Activated CD8-positive, alpha-beta T cell treated with anti-CD3 and anti-CD28 coated beads for 36 hours (primary cell): ENCODE measurements around the gene LAGE3. TPM values are rescaled to one million over a fixed set of nuclear protein-coding genes. Genes with fewer than 3 reads are reported as not detected.
A peak's percentile ranks its signal among the peaks of the same experiment; 100 is the strongest.

ENCODE experiments used
- ATAC-seq: fragments of 200-7000 bp; cut with Tn5 transposase; one replicate; pipeline ENCODE4 v1.10.0; 2021; ENCODE audit warnings: mild to moderate bottlenecking, moderate library complexity
- CTCF ChIA-PET: fragments of 350-600 bp; sonication (Branson Sonifier 250); formaldehyde crosslinking; loops from one replicate; lab custom pipeline; 2021; ENCODE audit warnings: antibody characterized with exemption; lab: Charles Lee
- POLR2A ChIA-PET: fragments of 350-600 bp; sonication (Branson Sonifier 250); formaldehyde crosslinking; loops from one replicate; lab custom pipeline; 2021; ENCODE audit warnings: antibody characterized with exemption; lab: Charles Lee
- DNase-seq: peaks from one replicate; pipeline ENCODE4 v3.0.0-alpha.2; 2020
- H3K27ac Mint-ChIP-seq: one replicate; pipeline ENCODE4 v1.8.0; 2021; ENCODE audit warnings: mild to moderate bottlenecking, mixed read lengths
- H3K27me3 Mint-ChIP-seq: one replicate; pipeline ENCODE4 v1.8.0; 2021; ENCODE audit warnings: mixed read lengths
- H3K36me3 Mint-ChIP-seq: one replicate; pipeline ENCODE4 v1.8.0; 2021; ENCODE audit warnings: low read depth, mixed read lengths
- H3K4me1 Mint-ChIP-seq: one replicate; pipeline ENCODE4 v1.8.0; 2021; ENCODE audit warnings: low read depth, mixed read lengths
- H3K4me3 Mint-ChIP-seq: one replicate; pipeline ENCODE4 v1.8.0; 2021; ENCODE audit warnings: mild to moderate bottlenecking, moderate library complexity, mixed read lengths
- H3K9me3 Mint-ChIP-seq: one replicate; pipeline ENCODE4 v1.8.0; 2021; ENCODE audit warnings: mixed read lengths
- CTCF ChIP-seq: fragments of 200-600 bp; IDR thresholded peaks from one replicate; pipeline ENCODE4 v1.8.0; 2022; ENCODE audit warnings: antibody characterized with exemption, mild to moderate bottlenecking
- intact Hi-C: fragments of 100-400 bp; cut with micrococcal nuclease; formaldehyde crosslinking; loops from one replicate; pipeline ENCODE4 v1.10.0; 2022
- total RNA-seq, 2 experiments: library from RNA; stranded (reverse); gene quantifications; one replicate each; pipeline ENCODE4 v1.2.3, GENCODE V29; 2021

LAGE3 gene
- total RNA-seq, 2 experiments from 2014 or later = 49.8 to 50.1 TPM

- Mint-ChIP-seq H3K36me3 (peaks cover 4% of the 10 kb centered on the region), H3K27me3 (no peaks in the 10 kb centered on the region), H3K9me3 (no peaks in the 10 kb centered on the region), H3K27ac (peak overlapping the region; percentile 49), H3K4me1 (peaks cover 6% of the 10 kb centered on the region), H3K4me3 (peak overlapping the region; percentile 79)
- DNase-seq (peak; percentile 22), ATAC-seq (peak; percentile 29)
- TF ChIP-seq CTCF = no peak
- ChIA-PET POLR2A (interaction anchor here (1.1 to 2.6 kb wide), 2 partner anchors 47 to 60 kb away, joined by 3 to 8 read pairs; partner anchors contain the start of gene RPL10), CTCF (no interaction called here)
- intact Hi-C loops = no loop called here
These were observed 19.9 kb downstream of the LAGE3 start for GRCh38 chrX:154458954-154459778.

- TF ChIP-seq CTCF = no peak
- DNase-seq (peak; percentile 59), ATAC-seq (peak; percentile 79)
- no peaks in the 10 kb centered on the region for H3K9me3 Mint-ChIP-seq
- ChIA-PET CTCF (no interaction called here), POLR2A (interaction anchor here (0.8 to 2.6 kb wide), 4 partner anchors 46 to 488 kb away, joined by 3 to 8 read pairs (median 3); partner anchors contain the start of gene RPL10)
- intact Hi-C loops = no loop called here
- no peaks in the 10 kb centered on the region for H3K27me3 Mint-ChIP-seq
- peaks cover 6% of the 10 kb centered on the region for H3K4me1 Mint-ChIP-seq
- H3K4me3 Mint-ChIP-seq = peak within 1 kb of the TSS; percentile 87
- H3K27ac Mint-ChIP-seq = peak within 1 kb of the TSS; percentile 86
- H3K36me3 Mint-ChIP-seq = peaks cover 4% of the 10 kb centered on the region
These were observed 20.7 kb downstream of the LAGE3 start, which contains the start of gene PLXNA3 for GRCh38 chrX:154458116-154458953. Gene PLXNA3, plus strand, starts transcription at chrX:154458281. Its CDS starts 1,903 bp downstream, at chrX:154460184.

GRCh38 chrX:154457491-154458115, 21.5 kb downstream of the LAGE3 start:
- intact Hi-C loops = no loop called here
- CTCF ChIA-PET = no interaction called here

GRCh38 chrX:154452823-154453222, 26.3 kb downstream of the LAGE3 start:
- Mint-ChIP-seq H3K4me3 (no peak overlapping the region), H3K9me3 (no peaks in the 10 kb centered on the region), H3K4me1 (peaks cover 3% of the 10 kb centered on the region), H3K27me3 (no peaks in the 10 kb centered on the region), H3K27ac (no peak overlapping the region), H3K36me3 (peaks cover 6% of the 10 kb centered on the region)
- no peak for DNase-seq
- CTCF ChIA-PET = no interaction called here
- intact Hi-C loops = no loop called here
- no peak for TF ChIP-seq CTCF
- POLR2A ChIA-PET = interaction anchor here (1.2 kb wide), 1 partner anchor 36 kb away, joined by 3 read pairs; no protein-coding TSS in a partner anchor
- no peak for ATAC-seq

More at GRCh38 chrX:154457491-154458115, 21.5 kb downstream of the LAGE3 start:
- Mint-ChIP-seq H3K27ac (peak overlapping the region; percentile 86), H3K27me3 (no peaks in the 10 kb centered on the region), H3K9me3 (no peaks in the 10 kb centered on the region), H3K4me3 (peak overlapping the region; percentile 87), H3K4me1 (peaks cover 6% of the 10 kb centered on the region), H3K36me3 (peaks cover 7% of the 10 kb centered on the region)
- TF ChIP-seq CTCF = no peak
- ATAC-seq (peak; percentile 74), DNase-seq (peak; percentile 57)
- POLR2A ChIA-PET = interaction anchor here (0.8 to 2.6 kb wide), 3 partner anchors 58 to 488 kb away, joined by 3 to 8 read pairs (median 3); partner anchors contain the start of gene RPL10
